Measurements from ENCODE around the gene MDGA2. TPM values are rescaled to one million over a fixed set of nuclear protein-coding genes. Genes with fewer than 3 reads are reported as not detected.

MDGA2 gene
- total and polyA plus RNA-seq, 2 of the 13 experiments (the other 11 are each of a cell fraction or from before 2014, with no cell fraction given): not detected

DNA sequence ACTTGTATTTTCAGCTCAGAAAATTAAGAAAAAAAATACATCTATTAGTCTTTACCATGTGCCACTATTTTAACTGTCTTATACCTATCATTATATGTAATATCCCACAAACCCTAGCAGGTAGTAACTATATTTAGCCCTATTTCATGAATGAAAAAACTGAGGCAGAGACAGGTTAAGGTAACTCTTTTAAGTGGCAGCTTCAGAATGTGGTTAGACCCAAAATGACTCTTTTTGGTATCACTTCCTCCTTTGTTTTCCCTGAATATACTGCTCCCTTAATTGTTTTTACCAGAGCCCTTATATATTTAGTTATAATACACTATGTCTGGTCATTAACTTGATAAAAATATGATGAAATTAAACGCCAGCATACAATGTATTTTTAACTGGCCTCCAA, 788.3 kb downstream of the MDGA2 start:
- H3K27me3 ChIP-seq (ENCODE audit: control insufficient read depth in 1 of 2, insufficient read depth in 2 of 2, low read length in 2 of 2): no peaks in the 10 kb centered on the region
- no peak overlapping the region for H3K9ac ChIP-seq (ENCODE audit: insufficient read depth, low read depth, low read length)
- no TSS peak for BruUV-seq (replicated peaks)
- POLR2A ChIA-PET: no interaction called here
- no peak overlapping the region for H3K4me3 ChIP-seq (replicated peaks in 1 of 3; ENCODE audit: insufficient read depth in 1 of 3, low read depth in 2 of 3, low read length in 3 of 3)
- H3K79me2 ChIP-seq (ENCODE audit: insufficient read depth, low read length): no peaks in the 10 kb centered on the region
- no peak for TF ChIP-seq ZFYVE20 (CRISPR knock-in tag; IDR thresholded peaks at IDR 0.05; ENCODE audit: borderline replicate concordance, low read depth)
- TF ChIP-seq RFX1 (IDR thresholded peaks at IDR 0.05): no peak
- no peak for TF ChIP-seq ESRRA (CRISPR knock-in tag; IDR thresholded peaks at IDR 0.05; ENCODE audit: low read depth)
- no peak for TF ChIP-seq ASH2L (IDR thresholded peaks at IDR 0.05; ENCODE audit: insufficient read length, low read depth, low read length)
- no peak for TF ChIP-seq TERF1 (CRISPR knock-in tag; IDR thresholded peaks at IDR 0.05)
- TF ChIP-seq NFAT5 (CRISPR knock-in tag; IDR thresholded peaks at IDR 0.05): no peak
- TF ChIP-seq ZNF44 (CRISPR knock-in tag; IDR thresholded peaks at IDR 0.05): no peak
- no peak for TF ChIP-seq ZNF660 (CRISPR knock-in tag; IDR thresholded peaks at IDR 0.05; ENCODE audit: borderline replicate concordance, low read depth)
- TF ChIP-seq REPIN1 (CRISPR knock-in tag; IDR thresholded peaks at IDR 0.05; ENCODE audit: borderline replicate concordance, low read depth): no peak
- in situ Hi-C loops (cut with HindIII; ENCODE audit: extremely low pct_ligation_motif_present, low pct_unique_long_range_greater_than_20kb) (no loop called here), intact Hi-C loops (cut with micrococcal nuclease; ENCODE audit: unreplicated experiment) (no loop called here)
- H3K4me2 ChIP-seq (ENCODE audit: low read depth, low read length): no peak overlapping the region
- H3K4me1 ChIP-seq (ENCODE audit: insufficient read depth, low read length): no peaks in the 10 kb centered on the region
- H3K9me3 ChIP-seq (ENCODE audit: low read length): no peaks in the 10 kb centered on the region
- DNase-seq (ENCODE audit: low spot score) (no peak), FAIRE-seq (no peak), ATAC-seq (no peak)
- CTCF ChIA-PET (ENCODE audit: low intra/inter-chr PET ratio, low total read pairs): no interaction called here
- no peaks in the 10 kb centered on the region for H4K20me1 ChIP-seq (ENCODE audit: insufficient read depth, low read length)
- WGBS (ENCODE audit: low lambda C conversion rate): 0% methylated on average over 1 of the region's 1 CpG
- H2AFZ ChIP-seq (ENCODE audit: low read length): no peak overlapping the region
- H3K36me3 ChIP-seq (replicated peaks in 1 of 2; ENCODE audit: control insufficient read depth in 1 of 2, insufficient read depth in 2 of 2, low read length in 2 of 2): no peaks in the 10 kb centered on the region
- no peak overlapping the region for H3K27ac ChIP-seq (ENCODE audit: extremely low read length, insufficient read depth, low read length)

Measured in HepG2 (cell line).